Subcutaneous abdominal adipose tissue (tissue), 5 donors: ENCODE data around the gene FREY1.

Source experiments
- H3K27ac ChIP-seq: one replicate; pipeline ENCODE4 v1.7.0; 2013; ENCODE audit warnings: low read depth, mild to moderate bottlenecking, inconsistent platforms, low read length, moderate library complexity
- H3K27me3 ChIP-seq, 5 donors: one replicate each; pipeline ENCODE4 v1.7.0; 2013; ENCODE audit warnings: low read length in 5 of 5, inconsistent platforms in 1 of 5; ENCODE audit not compliant: control insufficient read depth in 5 of 5, insufficient read depth in 4 of 5
- H3K36me3 ChIP-seq, 5 donors: one replicate each; pipeline ENCODE4 v1.7.0; 2013; ENCODE audit warnings: low read length in 5 of 5; ENCODE audit not compliant: control insufficient read depth in 5 of 5, insufficient read depth in 5 of 5
- H3K4me1 ChIP-seq, 5 donors: one replicate each; pipeline ENCODE4 v1.7.0; 2013; ENCODE audit warnings: low read length in 5 of 5, mild to moderate bottlenecking in 3 of 5, moderate library complexity in 1 of 5; ENCODE audit not compliant: control insufficient read depth in 5 of 5, insufficient read depth in 5 of 5
- H3K4me3 ChIP-seq, 5 donors: one replicate each; pipeline ENCODE4 v1.7.0; 2013; ENCODE audit warnings: low read length in 5 of 5, low read depth in 1 of 5
- H3K9ac ChIP-seq, 5 donors: one replicate each; pipeline ENCODE4 v1.7.0; 2013; ENCODE audit warnings: low read length in 5 of 5, mild to moderate bottlenecking in 4 of 5, moderate library complexity in 3 of 5
- H3K9me3 ChIP-seq, 5 donors: one replicate each; pipeline ENCODE4 v1.7.0; 2013; ENCODE audit warnings: low read length in 5 of 5; ENCODE audit not compliant: control insufficient read depth in 5 of 5
- donor health status: healthy.
- donor health status: healthy.
- donor health status: healthy.
- donor health status: healthy.
- donor health status: healthy.

Gene FREY1

DNA sequence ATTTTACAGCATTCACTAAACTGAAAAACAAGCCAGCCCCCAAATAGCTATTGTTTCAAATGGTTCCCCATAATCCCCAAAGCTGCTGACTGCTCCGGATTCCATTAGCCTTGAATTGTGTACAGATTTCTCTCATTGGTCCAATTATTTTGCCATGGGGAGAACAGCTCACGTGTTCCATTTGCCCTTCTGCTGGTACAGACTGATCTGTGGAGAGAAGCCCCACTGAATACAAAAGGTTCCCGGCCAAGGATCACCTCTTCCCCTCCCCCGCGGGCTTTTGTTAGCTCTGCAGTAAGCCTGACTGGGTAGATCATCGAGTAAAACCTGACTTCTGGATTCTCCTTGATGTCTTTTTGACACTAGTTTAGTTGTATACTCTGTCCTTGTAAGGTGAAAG, 30.7 kb downstream of the FREY1 start:
- H3K27ac ChIP-seq: no peak overlapping the region
- H3K4me3 ChIP-seq: no peak overlapping the region
- no peak overlapping the region for H3K9ac ChIP-seq
- H3K4me1 ChIP-seq: peaks cover 0 to 11% (median 5%) of the 10 kb centered on the region in 5 donors
- no peaks in the 10 kb centered on the region for H3K9me3 ChIP-seq
- H3K36me3 ChIP-seq: peaks cover 36 to 97% (median 85%) of the 10 kb centered on the region in 5 donors
- H3K27me3 ChIP-seq: no peaks in the 10 kb centered on the region

DNA sequence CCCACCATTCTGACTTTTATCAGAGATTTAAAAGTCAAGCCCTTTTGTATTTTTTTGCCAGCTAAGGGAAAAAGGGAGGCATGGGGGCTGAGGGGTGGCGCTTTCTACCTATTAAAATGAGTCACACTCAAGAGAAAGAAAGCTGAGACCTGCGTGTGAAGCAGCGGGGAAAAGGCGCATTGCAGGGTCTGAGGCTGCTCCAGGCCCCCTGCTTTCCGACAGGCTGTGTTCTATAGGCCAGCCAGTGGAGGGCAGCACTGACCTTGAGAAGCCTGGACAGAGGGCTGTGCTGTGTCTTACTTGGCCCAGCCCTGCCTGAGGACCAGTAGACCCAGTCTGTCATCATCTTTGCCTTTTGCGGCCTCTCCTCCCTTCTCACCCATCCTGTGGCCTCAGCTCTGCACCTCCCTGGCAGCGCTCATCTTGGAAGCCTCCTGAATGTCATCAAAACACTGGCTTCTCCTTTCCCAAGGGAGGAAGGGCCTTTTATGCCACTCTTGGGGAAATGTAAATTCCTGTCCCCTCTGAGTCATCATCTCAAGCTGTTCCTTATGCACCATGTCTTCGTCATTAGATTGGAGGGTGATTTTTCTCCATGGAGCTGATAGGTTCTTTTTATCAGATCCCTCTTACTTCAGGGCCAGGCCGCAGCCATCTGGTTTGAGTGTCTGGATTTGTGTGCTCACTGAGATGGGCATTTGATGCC, 34.3 kb downstream of the FREY1 start:
- no peaks in the 10 kb centered on the region for H3K27me3 ChIP-seq
- no peak overlapping the region for H3K4me3 ChIP-seq
- H3K4me1 ChIP-seq: peaks cover 0 to 10% (median 0%) of the 10 kb centered on the region in 5 donors
- peaks cover 19 to 100% (median 94%) of the 10 kb centered on the region in 5 donors for H3K36me3 ChIP-seq
- H3K9ac ChIP-seq: no peak overlapping the region
- H3K9me3 ChIP-seq: no peaks in the 10 kb centered on the region
- H3K27ac ChIP-seq: peak overlapping the region; percentile 2

- H3K36me3 ChIP-seq: peaks cover 16 to 100% (median 94%) of the 10 kb centered on the region in 5 donors
- no peaks in the 10 kb centered on the region for H3K9me3 ChIP-seq
- no peaks in the 10 kb centered on the region for H3K27me3 ChIP-seq
- no peak overlapping the region for H3K4me3 ChIP-seq
- H3K27ac ChIP-seq: no peak overlapping the region
- H3K4me1 ChIP-seq: peaks cover 0 to 10% (median 0%) of the 10 kb centered on the region in 5 donors
- H3K9ac ChIP-seq: no peak overlapping the region
Measured at GRCh38 chr11:45871638-45872037, 35.4 kb downstream of the FREY1 start.

DNA sequence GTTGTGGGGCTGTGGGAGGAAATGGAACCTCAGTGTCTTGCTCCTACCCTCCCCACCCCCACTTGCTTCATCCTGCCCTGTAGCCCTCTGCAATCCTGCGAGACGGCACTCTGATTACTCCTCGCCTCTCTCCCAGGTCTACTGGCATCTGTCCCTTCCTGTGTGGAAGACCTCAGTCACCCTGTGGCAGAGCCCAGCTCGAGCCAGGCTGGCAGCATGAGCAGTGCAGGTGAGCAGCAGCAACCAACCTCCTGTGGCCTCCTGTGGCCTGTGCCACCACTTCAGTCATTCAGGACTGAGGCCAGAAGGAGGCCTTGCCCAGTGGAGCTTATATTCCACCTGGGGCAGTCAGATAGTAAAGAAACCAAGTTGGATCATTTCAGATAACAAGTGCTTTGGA, 36.4 kb downstream of the FREY1 start:
- no peaks in the 10 kb centered on the region for H3K27me3 ChIP-seq
- H3K4me3 ChIP-seq: no peak overlapping the region
- peaks cover 10 to 100% (median 94%) of the 10 kb centered on the region in 5 donors for H3K36me3 ChIP-seq

DNA sequence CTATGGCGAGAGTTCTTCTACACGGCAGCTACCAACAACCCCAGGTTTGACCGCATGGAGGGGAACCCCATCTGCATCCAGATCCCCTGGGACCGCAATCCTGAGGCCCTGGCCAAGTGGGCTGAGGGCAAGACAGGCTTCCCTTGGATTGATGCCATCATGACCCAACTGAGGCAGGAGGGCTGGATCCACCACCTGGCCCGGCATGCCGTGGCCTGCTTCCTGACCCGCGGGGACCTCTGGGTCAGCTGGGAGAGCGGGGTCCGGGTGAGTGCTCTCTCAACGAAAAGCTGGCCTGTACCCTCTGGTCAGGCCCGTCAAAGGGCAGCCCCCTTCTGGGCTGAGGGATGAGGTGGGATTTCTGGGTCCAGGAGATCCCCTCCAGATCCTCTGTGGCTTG, 37.5 kb downstream of the FREY1 start:
- H3K4me1 ChIP-seq: peaks cover 0 to 10% (median 0%) of the 10 kb centered on the region in 5 donors
- H3K36me3 ChIP-seq: peaks cover 7 to 99% (median 91%) of the 10 kb centered on the region in 5 donors
- no peaks in the 10 kb centered on the region for H3K27me3 ChIP-seq
- H3K4me3 ChIP-seq: no peak overlapping the region
- peak overlapping the region; percentile 40 for H3K27ac ChIP-seq
- no peak overlapping the region for H3K9ac ChIP-seq
- no peaks in the 10 kb centered on the region for H3K9me3 ChIP-seq

More for the DNA sequence above, 36.4 kb downstream of the FREY1 start:
- Histone ChIP-seq H3K4me1 (peaks cover 0 to 10% (median 0%) of the 10 kb centered on the region in 5 donors), H3K9ac (no peak overlapping the region), H3K9me3 (no peaks in the 10 kb centered on the region), H3K27ac (no peak overlapping the region)

DNA sequence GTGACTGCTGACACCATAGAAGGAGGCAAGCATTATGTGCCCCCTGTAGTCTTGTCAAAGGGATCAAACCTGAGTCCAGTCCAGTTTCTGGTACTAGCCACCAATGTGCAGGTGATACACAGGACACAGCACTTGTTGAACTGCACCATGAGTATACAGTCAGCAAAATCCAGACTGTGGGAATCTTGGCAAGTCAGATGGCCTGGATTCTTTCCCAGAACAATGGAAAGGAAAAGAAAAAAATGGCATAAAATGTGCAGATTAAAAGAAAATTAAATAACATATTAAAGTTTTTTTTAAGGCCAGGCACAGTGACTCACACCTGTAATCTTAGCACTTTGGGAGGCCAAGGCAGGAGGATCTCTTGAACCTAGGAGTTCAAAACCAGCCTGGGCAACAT, 43.0 kb downstream of the FREY1 start:
- H3K36me3 ChIP-seq: peaks cover 23 to 91% (median 82%) of the 10 kb centered on the region in 5 donors
- H3K27ac ChIP-seq: no peak overlapping the region
- no peaks in the 10 kb centered on the region for H3K27me3 ChIP-seq

GRCh38 chr11:45860764-45861510, 46.1 kb downstream of the FREY1 start:
- H3K27me3 ChIP-seq: no peaks in the 10 kb centered on the region
- no peak overlapping the region for H3K4me3 ChIP-seq
- H3K9ac ChIP-seq: peak overlapping the region in 2 of 5 donors; percentile 21 to 53
- peaks cover 35 to 58% (median 49%) of the 10 kb centered on the region in 5 donors for H3K4me1 ChIP-seq
- H3K27ac ChIP-seq: peak overlapping the region; percentile 100
- H3K9me3 ChIP-seq: no peaks in the 10 kb centered on the region
- peaks cover 28 to 81% (median 67%) of the 10 kb centered on the region in 5 donors for H3K36me3 ChIP-seq

More for the DNA sequence above, 43.0 kb downstream of the FREY1 start:
- Histone ChIP-seq H3K9me3 (no peaks in the 10 kb centered on the region), H3K4me3 (no peak overlapping the region), H3K4me1 (peaks cover 8 to 33% (median 20%) of the 10 kb centered on the region in 5 donors), H3K9ac (no peak overlapping the region)

DNA sequence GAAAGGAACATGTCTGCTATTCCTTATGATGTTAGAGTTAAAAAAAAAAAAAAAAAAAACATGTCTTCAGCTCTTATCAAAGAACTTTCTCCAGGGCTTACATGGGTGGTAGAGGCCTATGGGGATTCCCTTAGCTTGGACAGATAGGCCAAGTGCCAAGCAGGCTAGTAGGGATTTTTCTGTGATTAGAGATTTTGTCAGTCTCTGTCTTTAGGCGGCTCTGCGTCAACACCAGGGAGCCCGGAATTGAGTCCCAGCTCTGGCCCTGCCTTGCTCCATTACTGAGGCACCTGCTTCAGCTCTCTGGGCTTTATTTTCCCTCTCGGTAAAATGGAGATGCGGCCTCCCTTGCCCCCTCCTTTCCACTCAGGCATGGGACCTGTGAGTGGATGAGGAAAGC, 46.7 kb downstream of the FREY1 start:
- peaks cover 41 to 64% (median 55%) of the 10 kb centered on the region in 5 donors for H3K4me1 ChIP-seq
- no peaks in the 10 kb centered on the region for H3K9me3 ChIP-seq
- peaks cover 28 to 81% (median 64%) of the 10 kb centered on the region in 5 donors for H3K36me3 ChIP-seq
- H3K4me3 ChIP-seq: peak overlapping the region in 1 of 5 donors; percentile 17
- H3K27ac ChIP-seq: peak overlapping the region; percentile 100
- no peaks in the 10 kb centered on the region for H3K27me3 ChIP-seq
- peak overlapping the region in 2 of 5 donors; percentile 21 to 53 for H3K9ac ChIP-seq

GRCh38 chr11:45859661-45860140, 47.4 kb downstream of the FREY1 start:
- peaks cover 46 to 70% (median 61%) of the 10 kb centered on the region in 5 donors for H3K4me1 ChIP-seq
- H3K27ac ChIP-seq: peak overlapping the region; percentile 100
- peak overlapping the region in 1 of 5 donors; percentile 17 for H3K4me3 ChIP-seq
- H3K9me3 ChIP-seq: no peaks in the 10 kb centered on the region
- H3K36me3 ChIP-seq: peaks cover 25 to 75% (median 60%) of the 10 kb centered on the region in 5 donors
- H3K27me3 ChIP-seq: no peaks in the 10 kb centered on the region
- peak overlapping the region in 3 of 5 donors; percentile 10 to 66 (median 21) for H3K9ac ChIP-seq
